ENCODE measurements around the gene KLK1. TPM values are rescaled to one million over a fixed set of nuclear protein-coding genes. Genes with fewer than 3 reads are reported as not detected.

Gene KLK1
- total RNA-seq, 4 donors from 2014 or later = 24.5 to 60.2 (median 47.3) TPM

DNA sequence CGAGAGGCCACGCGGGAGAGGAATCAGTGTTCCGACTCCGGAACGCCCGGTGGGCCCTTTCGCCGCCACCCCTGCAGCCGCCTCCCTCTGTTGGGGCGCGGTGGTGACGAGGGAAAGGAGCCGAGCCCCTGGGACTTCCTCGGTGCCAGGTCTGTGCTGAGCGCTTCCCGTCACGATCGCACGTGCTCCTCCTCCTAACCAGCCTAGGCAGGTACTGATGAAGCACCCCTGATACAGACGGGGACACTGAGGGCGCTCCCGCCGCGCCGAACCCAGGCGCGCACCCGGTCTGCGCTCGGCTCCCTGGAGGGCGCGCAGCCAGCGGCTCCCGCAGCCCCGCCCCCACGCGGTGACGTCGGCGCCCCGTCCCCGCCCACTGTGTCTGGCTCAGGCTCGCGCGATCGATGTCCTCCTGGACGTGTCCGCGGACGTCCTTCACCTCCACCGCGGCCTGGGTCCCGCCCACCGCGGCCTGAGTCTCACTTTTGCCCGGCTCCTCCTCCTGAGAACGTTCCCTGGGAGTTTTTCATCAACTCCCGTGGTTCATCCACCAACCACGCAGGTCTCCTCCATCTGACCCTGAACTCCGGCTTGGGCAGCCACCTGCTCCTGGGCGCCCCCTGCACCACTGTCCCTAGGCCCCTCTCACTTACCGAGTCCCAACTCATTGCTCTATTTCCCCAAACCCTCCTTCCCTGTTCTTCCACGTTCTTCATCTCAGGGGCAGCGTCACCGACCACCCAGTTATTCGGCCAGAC, 12.4 kb upstream of the KLK1 start:
- DNase-seq = peak; percentile 66 to 91 (median 89)
- Histone ChIP-seq H3K4me3 (peak overlapping the region; percentile 38 to 77 (median 57)), H3K9me3 (no peaks in the 10 kb centered on the region), H3K27ac (peak overlapping the region; percentile 45 to 67 (median 52)), H3K27me3 (no peaks in the 10 kb centered on the region), H3K36me3 (no peaks in the 10 kb centered on the region), H3K4me1 (peaks cover 0 to 7% (median 0%) of the 10 kb centered on the region in 4 donors)
- TF ChIP-seq CTCF (IDR thresholded peaks at IDR 0.05) = no peak
- peak; percentile 72 to 73 for TF ChIP-seq POLR2A (IDR thresholded peaks at IDR 0.05)

GRCh38 chr19:50835103-50835784, 11.7 kb upstream of the KLK1 start:
- DNase-seq = no peak
- H3K4me3 ChIP-seq = peak overlapping the region; percentile 38 to 77 (median 57)
- H3K27me3 ChIP-seq = no peaks in the 10 kb centered on the region

GRCh38 chr19:50833802-50834167, 10.2 kb upstream of the KLK1 start:
- no peak for TF ChIP-seq POLR2A (IDR thresholded peaks at IDR 0.05)
- TF ChIP-seq CTCF (IDR thresholded peaks at IDR 0.05) = no peak
- H3K36me3 ChIP-seq = no peaks in the 10 kb centered on the region
- no peaks in the 10 kb centered on the region for H3K27me3 ChIP-seq
- no peak for DNase-seq
- no peak overlapping the region for H3K27ac ChIP-seq
- no peak overlapping the region for H3K4me3 ChIP-seq
- H3K9me3 ChIP-seq = no peaks in the 10 kb centered on the region
- H3K4me1 ChIP-seq = peaks cover 0 to 7% (median 0%) of the 10 kb centered on the region in 4 donors

More at GRCh38 chr19:50835103-50835784, 11.7 kb upstream of the KLK1 start:
- Histone ChIP-seq H3K36me3 (no peaks in the 10 kb centered on the region), H3K27ac (peak overlapping the region; percentile 45 to 67 (median 52)), H3K9me3 (no peaks in the 10 kb centered on the region), H3K4me1 (peaks cover 0 to 7% (median 0%) of the 10 kb centered on the region in 4 donors)
- TF ChIP-seq POLR2A (IDR thresholded peaks at IDR 0.05) (no peak), CTCF (IDR thresholded peaks at IDR 0.05) (no peak)

- Histone ChIP-seq H3K27me3 (no peaks in the 10 kb centered on the region), H3K4me3 (no peak within 1 kb of the TSS)
- no peak for DNase-seq
Observed at GRCh38 chr19:50833117-50833801, 9.7 kb upstream of the KLK1 start, which contains the start of gene KLK15. Gene KLK15, minus strand, starts transcription at chr19:50833574. Its CDS starts 2,082 bp downstream, at chr19:50831492.

More at GRCh38 chr19:50833117-50833801, 9.7 kb upstream of the KLK1 start, which contains the start of gene KLK15:
- TF ChIP-seq CTCF (IDR thresholded peaks at IDR 0.05) (no peak), POLR2A (IDR thresholded peaks at IDR 0.05) (no peak)
- H3K36me3 ChIP-seq = no peaks in the 10 kb centered on the region
- H3K4me1 ChIP-seq = peaks cover 0 to 7% (median 0%) of the 10 kb centered on the region in 4 donors
- no peak within 1 kb of the TSS for H3K27ac ChIP-seq
- no peaks in the 10 kb centered on the region for H3K9me3 ChIP-seq
